Amniotic stem cell (primary cell): ENCODE measurements around the gene CDHR5.
"Not testable (repeated sequence)": the region's sequence is repeated elsewhere in the genome, so short reads cannot be mapped to it uniquely, and the experiment has no call there.

Source experiments
- DNase-seq: peaks from one replicate; lab custom pipeline; 2025; lab: John Stamatoyannopoulos, UW

CDHR5 gene, protein sequence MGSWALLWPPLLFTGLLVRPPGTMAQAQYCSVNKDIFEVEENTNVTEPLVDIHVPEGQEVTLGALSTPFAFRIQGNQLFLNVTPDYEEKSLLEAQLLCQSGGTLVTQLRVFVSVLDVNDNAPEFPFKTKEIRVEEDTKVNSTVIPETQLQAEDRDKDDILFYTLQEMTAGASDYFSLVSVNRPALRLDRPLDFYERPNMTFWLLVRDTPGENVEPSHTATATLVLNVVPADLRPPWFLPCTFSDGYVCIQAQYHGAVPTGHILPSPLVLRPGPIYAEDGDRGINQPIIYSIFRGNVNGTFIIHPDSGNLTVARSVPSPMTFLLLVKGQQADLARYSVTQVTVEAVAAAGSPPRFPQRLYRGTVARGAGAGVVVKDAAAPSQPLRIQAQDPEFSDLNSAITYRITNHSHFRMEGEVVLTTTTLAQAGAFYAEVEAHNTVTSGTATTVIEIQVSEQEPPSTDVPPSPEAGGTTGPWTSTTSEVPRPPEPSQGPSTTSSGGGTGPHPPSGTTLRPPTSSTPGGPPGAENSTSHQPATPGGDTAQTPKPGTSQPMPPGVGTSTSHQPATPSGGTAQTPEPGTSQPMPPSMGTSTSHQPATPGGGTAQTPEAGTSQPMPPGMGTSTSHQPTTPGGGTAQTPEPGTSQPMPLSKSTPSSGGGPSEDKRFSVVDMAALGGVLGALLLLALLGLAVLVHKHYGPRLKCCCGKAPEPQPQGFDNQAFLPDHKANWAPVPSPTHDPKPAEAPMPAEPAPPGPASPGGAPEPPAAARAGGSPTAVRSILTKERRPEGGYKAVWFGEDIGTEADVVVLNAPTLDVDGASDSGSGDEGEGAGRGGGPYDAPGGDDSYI

DNA sequence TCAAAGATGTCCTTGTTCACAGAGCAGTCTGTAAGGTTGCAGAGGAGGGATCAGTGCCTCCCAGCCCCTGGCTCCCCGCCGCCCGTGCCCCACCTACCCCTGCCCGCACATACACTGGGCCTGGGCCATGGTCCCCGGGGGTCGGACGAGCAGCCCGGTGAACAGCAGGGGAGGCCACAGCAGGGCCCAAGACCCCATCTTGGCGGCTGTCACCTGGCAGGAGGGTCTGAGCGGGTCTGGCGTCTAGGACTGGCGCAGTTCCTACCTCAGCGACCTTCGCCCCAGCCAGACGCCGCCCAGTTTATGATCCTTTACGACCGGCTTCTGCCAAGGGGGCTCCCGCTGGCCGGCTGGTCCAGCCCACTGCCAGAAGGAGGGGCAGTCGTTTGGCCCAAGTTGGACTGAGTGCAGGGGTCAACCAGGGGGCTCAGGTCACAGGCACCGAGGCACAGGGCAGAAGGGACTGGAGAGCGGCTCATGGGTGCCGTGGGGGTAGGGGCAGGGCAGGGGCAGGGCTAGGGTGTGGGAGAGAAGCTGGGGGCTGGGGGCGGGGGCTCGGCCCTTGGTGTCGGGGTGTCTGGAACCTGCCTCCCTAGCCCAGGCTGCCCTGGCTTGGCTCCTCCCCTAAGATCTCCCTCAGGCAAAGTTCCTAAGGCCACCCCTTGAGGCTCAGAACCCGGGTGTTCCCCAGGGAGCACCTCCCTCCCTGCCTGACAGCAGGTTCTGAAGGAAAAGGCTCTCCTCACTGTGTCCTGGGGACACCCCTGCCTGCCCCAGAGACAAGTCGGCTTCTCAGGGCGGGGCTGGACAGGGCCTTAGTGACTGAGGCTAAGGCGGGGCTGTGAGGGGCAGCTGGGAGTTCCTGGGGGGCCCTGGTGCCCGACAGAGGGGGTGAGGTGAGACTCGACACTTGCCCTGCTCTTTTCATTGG lies at the start of gene CDHR5:
CDHR5 (minus strand) TSS at position 251 of the 931 bp plus-strand sequence; CDS start at position 198, 53 bp downstream.
- DNase-seq: no peak

DNA sequence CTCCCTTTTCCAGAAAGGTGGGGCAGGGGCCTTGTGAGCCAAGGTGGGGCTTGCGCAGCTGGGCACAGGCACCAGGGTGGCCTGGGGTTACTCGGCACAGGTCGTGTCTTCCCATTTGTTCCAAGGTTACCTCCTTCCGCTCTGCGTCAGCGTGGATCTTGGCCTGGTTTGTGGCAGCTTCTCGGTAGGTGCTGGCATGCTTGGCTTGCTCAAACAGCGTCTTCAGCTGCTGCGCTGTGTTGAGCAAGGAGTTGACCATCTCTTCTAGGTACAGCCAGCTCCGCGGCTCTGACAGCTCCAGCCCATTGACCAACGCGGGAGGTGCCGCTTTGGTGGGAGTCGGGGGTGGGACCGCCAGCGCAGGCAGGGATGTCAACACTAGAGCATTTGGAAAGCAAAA lies 49.7 kb upstream of the CDHR5 start:
- DNase-seq: no peak

DNA sequence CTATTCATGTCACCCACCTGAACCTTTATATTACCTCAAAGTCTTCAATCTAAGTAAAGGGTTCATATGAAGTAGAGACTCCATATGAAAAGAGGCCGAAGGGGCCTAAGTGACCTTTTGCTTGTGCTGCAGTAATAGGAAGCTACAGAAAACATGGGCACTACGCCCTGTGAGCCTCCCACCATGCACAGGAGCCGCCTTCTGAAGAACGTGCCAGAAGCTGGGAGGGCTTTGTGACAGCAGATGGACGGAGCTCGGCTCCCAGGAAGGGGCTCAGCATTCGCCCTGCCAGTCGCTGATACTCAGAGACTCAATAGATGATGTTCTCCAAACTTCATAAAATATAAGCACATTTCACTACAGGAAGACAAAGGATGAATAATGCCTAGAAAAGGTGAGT lies 49.1 kb upstream of the CDHR5 start:
- no peak for DNase-seq

DNA sequence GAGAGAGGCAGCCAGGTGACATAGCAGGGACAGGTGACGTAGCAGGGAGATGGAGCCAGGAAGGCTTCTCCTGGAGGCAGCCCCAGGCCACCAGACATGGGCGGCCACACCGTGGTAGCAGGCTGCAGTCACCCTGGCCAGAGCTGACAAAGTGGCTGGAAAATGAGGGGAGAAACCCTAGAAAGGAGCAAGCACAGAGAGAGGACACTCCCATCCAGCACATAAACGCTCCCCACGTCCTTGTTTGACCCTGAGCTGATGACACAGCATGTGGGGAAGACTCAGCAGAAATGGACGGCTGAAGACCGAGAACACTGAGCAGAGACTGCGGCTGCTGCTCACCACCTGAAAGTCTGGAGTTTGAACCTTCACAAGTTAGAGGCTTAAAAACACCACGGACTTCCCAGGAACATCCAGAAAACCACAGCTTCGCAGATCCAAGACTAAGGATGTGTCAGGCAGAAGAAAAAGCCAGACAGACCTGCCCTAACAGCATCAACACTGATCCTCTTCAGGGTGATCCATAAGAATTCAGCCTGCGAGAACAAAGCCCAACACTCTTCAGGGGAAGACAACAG lies 41.0 kb upstream of the CDHR5 start:
- no peak for DNase-seq

DNA sequence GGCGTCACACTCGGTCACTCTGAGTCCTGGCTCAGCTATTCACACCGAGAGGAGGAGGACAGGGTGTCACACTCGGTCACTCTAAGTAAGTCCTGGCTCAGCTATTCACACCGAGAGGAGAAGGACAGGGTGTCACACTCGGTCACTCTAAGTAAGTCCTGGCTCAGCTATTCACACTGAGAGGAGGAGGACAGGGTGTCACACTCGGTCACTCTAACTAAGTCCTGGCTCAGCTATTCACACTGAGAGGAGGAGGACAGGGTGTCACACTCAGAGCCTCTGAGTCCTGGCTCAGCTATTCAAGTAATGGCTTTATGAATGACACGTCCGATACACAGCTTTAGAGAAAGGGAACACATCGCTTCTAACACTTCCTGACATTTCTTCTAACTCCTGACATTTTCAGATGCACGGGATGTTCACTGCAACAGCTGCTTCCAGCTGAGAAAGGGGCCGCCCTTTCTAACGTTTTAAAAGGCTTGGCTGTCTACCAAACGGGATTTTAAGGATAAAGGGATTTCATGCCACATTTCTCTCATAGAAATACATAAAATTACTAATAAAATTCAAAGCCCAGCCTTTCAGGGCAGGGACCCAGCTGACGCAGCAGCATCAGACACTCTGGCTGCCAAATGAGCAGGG lies 40.4 kb upstream of the CDHR5 start:
- no peak for DNase-seq

DNA sequence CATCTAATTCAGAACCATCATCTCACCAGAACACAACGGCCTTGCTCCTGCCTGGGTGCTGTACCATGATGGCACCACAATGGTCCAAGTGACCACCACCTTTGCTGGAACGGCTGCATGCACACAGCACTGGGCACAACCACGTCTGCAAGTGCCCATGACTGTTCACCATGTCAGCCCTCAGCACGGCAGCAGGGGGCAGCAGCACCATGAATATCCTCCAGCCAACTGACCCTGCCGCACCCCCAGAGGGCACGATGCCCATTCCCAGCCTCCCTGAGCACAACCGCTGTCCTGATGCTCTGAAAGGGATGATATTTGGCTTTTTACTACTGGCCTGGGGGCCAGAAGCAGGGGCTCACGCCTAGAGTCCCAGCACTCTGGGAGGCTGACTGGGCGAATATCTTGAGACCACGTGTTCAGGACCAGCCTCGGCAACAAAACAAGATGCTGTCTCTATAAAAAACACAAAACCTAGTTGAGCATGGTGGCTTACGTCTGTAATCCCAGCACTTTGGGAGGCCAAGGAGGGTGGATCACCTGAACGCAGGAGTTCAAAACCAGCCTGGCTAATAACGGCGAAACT lies 38.0 kb upstream of the CDHR5 start:
- no peak for DNase-seq

DNA sequence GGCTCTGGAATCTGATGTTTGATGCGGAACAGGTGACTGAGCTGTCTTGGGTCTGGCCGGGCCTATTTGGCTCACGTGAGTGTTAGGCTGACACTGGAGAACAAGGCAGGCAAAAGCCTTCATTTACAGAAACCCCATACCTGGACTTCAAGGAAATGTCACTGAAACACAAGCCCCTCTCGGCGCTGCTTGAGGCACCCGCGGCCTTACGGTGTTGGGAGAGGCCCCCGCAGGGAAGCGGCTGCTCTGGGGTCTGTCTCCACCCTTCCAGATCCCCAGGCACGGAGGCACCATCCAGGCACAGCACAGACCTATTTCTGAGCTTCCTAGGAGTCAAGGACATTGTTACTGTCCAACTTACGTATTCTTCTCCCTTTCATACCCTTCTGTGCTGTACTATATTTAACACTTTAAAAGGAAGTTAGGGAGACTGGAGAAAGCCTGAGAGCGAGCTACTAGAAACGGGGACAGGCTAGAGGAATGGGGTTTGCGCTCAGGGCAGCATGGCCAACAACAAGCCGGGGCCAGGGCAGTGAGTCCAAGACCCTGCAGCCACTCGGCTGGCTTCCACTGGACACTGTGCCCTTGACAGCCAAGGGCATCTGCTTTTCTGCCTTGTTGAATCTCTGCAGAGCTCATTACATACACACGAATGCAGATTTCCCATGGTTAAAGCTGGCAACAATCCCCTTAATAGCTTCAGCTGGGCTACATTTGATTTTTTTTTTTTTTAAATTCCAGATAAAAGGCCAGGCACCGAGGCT lies 36.1 kb upstream of the CDHR5 start:
- DNase-seq: no peak

DNA sequence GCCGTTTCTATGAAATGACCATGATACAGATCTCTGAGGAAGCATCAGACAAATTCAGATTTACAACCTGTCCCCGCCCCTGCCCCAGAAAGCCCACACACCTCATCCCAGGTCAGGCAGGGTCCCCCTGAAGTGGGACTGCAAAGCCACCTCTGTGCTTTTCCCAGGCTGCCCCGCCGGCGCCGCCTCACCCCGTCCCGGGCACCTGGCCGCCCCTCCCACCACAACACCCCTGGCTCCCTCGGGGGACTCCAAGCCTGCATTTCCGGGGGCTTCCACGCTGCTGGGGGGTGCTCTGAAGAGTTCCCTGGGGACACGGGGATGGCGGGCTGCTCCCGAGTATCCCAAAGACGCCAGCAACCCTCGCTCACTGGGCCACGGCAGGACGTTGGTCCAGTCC lies 35.5 kb upstream of the CDHR5 start:
- no peak for DNase-seq

DNA sequence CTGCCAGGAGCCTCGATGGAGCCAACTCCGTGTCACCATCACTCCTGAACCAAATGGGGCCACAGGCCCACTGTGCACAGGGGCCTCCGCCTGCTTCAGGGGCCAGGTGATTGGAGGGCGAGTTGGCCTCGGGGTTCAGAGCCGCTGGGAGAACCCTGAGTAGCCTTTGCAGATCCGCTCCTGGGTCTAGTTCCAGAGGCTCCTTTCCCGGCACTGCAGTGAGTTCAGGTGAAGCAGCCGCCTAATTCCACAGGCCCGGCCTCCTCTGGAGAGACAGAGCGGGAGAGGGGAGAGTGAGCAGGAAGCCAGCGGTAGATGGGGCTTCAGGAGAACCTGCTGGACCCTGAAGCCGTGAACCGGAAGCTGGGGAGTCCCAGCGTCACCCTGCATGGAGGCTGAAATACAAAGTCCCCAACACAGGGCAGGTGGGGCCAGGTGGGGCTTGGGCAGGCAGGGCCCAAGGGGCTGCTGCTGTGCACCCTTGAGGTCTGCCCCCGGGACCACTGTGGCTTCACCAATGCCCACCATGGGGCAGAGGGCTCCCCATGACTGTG lies 34.9 kb upstream of the CDHR5 start:
- no peak for DNase-seq

DNA sequence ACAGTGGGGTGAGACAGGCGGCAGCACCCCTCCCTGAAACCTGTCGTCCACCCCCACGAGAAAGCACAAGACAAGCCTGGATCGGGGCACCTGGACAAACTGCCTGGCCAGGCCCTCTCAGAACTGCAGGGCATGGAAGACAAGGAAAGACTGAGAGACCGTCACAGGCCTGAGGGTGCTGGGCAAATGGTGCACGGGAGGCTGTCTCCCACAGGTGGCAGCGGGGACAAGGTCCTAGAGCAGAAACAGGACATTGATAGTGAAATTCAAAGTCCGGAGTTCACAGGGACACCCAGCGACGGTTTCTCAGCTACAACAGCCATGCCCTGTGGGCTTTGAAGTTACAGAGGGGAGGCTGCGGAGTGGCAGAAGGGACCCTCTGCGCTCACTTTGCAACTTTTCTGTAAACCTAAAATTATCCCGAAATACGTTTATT lies 33.0 kb upstream of the CDHR5 start:
- DNase-seq: no peak

DNA sequence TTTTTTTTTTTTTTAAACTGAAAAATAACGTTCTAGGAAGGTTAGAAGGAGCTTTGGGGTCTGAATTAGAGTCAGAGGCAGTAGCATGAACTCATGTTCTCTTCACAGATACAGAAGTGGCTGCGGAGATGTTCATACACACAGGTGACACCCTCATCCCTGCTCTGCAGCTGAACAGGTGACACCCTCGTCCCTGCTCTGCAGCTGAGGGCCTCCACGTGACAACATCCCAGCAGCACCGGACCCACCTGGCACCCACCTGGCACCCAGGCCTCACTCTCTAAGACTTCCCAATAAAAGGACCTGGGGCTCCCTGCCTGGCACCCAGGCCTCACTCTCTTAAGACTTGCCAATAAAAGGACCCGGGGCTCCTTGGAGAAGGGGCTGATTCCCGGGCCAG lies 32.1 kb upstream of the CDHR5 start:
- DNase-seq: no peak

DNA sequence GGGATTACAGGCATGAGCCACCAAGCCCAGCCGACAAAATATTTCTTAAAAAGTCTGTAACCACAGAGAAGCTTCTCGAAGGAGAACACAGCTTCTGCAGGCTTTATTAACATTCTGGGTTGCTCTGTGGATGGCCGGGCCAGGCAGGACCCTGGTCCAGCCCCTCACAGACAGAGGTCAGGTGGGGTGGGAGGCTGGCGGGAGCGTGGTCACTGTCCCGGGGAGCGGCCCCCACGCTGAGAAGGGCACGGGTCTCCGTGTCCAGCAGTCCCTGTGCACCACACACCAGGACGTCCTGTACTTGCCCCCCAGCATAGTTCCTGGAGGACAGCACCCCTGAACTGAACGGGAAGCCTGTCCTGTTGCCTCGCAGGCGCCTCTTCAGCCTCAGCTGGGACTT lies 31.7 kb upstream of the CDHR5 start:
- DNase-seq: no peak

DNA sequence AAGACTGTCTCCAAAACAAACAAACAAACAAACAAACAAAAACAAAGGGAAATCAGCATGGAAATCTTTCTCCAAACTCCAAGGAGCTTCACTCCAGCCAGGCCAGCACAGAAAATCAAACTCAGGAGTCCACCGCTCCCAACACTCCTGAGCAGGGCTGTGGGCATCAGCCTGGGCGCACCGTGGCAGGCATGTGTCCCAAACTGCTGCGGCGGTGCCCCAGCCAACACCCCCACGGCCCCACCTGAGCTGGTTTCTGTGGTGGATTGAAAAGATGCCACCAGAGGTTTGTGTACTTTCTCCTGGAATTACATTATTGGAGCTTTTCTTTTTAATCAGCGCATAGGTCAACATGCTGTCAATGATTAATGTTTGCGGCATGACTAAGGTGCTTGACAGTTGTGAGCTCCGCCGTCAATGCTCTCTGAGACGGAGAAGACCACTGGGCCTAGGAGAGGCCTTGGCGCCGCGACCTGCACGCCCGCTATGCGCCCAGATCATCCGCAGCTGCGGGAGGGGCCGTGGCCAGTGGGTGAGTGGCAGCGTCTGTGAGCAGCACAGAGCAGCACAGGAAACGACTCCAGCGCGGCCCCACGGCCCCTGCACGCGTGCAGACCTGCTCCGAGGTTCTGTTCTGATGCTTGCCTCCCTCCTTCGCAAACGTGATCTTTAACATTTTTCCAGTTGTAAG lies 30.4 kb upstream of the CDHR5 start:
- no peak for DNase-seq

DNA sequence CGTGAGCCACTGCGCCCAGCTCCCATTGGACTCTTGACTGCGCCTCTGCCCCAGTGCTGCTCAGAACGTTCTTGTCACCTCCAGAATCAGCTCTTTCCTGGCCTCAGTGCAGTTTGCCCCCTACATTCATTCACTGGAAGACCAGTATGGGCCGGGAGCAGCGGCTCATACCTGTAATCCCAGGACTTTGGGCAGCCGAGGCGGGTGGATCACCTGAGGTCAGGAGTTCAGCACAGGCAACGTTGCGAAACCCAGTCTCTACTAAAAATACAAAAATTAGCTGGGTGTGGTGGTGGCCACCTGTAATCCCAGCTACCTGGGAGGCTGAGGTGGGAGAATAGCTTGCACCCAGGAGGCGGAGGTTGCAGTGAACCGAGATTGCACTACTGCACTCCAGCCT lies 29.7 kb upstream of the CDHR5 start:
- not testable (repeated sequence) for DNase-seq

DNA sequence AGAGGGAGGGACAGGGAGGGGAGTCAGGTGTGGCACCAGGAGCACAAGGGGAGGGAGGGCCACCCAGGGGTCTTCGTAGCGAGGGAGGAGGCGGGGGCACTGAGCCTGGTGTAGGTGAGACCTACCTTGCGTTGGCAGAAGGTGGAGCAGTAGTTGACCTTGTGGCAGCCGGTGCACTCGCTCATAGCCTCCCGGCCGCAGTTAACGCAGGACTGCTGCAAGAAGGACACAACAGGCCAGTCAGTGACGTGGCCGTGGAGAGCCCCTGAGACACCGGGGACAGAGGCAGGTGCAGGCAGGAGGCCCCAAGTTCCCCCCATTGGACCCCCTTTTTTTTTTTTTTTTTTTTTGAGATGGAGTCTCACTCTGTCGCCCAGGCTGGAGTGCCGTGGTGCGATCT lies 29.1 kb upstream of the CDHR5 start:
- no peak for DNase-seq

DNA sequence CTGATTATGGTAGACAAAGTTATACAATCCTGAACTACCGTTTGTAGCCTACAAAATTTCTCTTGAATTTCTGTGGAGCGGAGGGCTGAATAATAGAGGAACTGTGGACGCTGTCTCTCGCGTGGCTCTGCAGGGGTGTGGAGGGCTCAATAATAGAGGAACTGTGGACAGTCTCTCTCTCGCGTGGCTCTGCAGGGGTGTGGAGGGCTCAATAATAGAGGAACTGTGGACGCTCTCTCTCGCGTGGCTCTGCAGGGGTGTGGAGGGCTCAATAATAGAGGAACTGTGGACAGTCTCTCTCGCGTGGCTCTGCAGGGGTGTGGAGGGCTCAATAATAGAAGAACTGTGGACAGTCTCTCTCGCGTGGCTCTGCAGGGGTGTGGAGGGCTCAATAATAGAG lies 28.4 kb upstream of the CDHR5 start:
- DNase-seq: not testable (repeated sequence)

DNA sequence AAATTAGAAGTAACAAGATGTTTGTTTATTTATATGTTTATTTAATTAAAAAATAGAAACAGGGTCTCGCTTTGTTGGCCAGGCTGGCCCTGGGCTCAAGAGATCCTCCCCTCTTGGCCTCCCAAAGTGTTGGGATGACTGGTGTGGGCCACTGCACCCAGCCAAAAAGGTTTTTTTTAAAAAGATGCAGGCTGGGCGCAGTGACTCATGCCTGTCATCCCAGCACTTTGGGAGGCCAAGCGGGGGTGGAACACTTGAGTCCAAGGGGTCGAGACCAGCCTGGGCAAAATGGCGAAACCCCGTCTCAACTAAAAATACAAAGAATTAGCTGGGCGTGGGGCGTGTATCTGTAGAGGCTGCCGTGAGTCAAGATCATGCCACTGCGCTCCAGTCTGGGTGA lies 25.7 kb upstream of the CDHR5 start:
- DNase-seq: no peak

DNA sequence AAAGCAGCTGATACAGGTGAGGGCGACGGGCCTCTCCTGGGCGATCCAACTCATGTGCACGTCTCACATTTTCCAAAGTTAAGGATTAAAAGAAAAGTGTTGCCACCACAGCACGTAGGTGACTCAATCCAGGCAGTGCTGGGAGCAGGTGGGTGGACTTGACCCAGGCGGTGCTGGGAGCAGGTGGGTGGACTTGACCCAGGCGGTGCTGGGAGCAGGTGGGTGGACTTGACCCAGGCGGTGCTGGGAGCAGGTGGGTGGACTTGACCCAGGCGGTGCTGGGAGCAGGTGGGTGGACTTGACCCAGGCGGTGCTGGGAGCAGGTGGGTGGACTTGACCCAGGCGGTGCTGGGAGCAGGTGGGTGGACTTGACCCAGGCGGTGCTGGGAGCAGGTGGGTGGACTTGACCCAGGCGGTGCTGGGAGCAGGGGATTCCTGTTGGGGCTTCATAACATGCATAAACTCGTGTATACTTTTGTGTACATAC lies 23.0 kb upstream of the CDHR5 start:
- not testable (repeated sequence) for DNase-seq

DNA sequence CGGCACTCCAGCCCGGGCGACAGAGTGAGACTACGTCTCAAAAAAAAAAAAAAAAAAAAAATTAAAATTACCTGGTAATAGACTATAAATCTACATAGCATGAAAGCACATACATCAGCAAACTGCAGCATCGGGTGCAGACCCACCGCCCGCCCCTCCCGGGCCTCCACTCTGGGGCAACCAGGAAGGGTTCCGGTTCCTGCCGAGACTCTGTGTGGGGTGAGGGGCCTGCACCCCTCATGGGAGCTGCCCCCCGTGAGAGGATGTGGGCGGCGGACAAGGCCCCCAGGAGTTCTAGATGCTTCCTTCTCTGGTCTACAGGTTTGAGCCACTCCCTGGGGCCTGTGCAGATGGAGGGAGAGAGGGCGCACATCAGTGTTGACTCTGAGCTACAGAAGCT lies 21.5 kb upstream of the CDHR5 start:
- DNase-seq: no peak
